Mesodermal cell (in vitro differentiated cells): ENCODE measurements around the gene KCNN4.

Experiments
- H3K27ac ChIP-seq: 2 replicates; pipeline ENCODE4 v1.7.0; 2013; ENCODE audit warnings: mild to moderate bottlenecking, low read depth, low read length, moderate library complexity; ENCODE audit not compliant: severe bottlenecking
- H3K36me3 ChIP-seq: 2 replicates; pipeline ENCODE4 v1.7.1; 2013; ENCODE audit warnings: mild to moderate bottlenecking, low read length, moderate library complexity; ENCODE audit not compliant: control insufficient read depth, insufficient read depth
- H3K4me1 ChIP-seq: one replicate; pipeline ENCODE4 v1.7.1; 2013; ENCODE audit warnings: mild to moderate bottlenecking, low read length; ENCODE audit not compliant: insufficient read depth, control insufficient read depth, poor library complexity, severe bottlenecking
- H3K4me3 ChIP-seq: 2 replicates; pipeline ENCODE4 v1.7.0; 2013; ENCODE audit warnings: low read length, control low read depth, mild to moderate bottlenecking; ENCODE audit not compliant: insufficient read depth, poor library complexity, severe bottlenecking; ENCODE audit errors: extremely low read depth
- H3K9me3 ChIP-seq: 2 replicates; pipeline ENCODE4 v1.7.1; 2013; ENCODE audit warnings: mild to moderate bottlenecking, low read length, moderate library complexity; ENCODE audit not compliant: control insufficient read depth
- WGBS, 2 experiments: methylation state at CpG; one replicate each; pipeline ENCODE4 v1.1.5; 2013; ENCODE audit warnings: missing lambda C conversion rate in 2 of 2; ENCODE audit not compliant: insufficient coverage in 2 of 2; 5-methylcytosine and 5-hydroxymethylcytosine counted together

Gene KCNN4

DNA sequence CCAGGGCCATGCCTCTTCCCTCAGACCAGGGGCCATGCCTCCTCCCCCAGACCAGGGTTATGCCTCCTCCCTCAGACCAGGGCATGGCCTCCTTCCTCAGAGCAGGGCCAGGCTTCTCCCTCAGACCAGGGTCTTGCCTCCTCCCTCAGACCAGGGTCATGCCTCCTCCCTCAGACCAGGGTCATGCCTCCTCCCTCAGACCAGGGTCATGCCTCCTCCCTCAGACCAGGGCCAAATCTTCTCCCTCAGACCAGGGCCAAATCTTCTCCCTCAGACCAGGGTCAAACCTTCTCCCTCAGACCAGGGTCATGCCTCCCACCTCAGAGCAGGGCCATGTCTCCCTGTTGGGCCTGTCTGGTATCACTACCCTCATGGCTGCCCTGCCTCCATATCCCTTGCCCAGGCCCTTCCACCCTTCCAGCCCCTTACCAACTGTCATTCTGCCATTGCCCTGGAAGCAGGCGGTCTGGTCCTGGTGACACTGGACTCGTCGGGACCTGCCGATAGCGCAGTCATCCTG, 17.3 kb upstream of the KCNN4 start:
- peak overlapping the region; percentile 14 for H3K4me3 ChIP-seq
- peaks cover 6% of the 10 kb centered on the region for H3K4me1 ChIP-seq

DNA sequence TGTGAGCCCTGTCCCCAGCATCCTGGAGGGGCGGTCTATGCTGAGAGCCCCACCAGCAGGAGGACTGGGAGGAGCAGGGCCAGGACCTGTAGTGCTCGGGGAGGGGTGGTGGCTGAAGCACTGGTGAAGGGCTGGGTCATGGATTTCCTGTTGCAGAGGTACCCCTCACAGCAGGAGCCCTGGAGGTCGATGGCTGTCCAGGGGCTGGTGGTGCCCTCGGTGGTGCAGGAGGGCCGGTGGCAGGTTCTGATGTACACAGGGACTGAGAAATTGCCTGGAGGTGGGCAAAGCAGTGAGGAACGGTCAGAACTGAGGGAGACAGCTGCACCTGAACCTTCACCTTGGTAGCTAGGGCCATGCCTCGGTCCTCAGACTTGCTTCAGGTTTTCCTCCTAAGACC, 16.8 kb upstream of the KCNN4 start:
- no peaks in the 10 kb centered on the region for H3K9me3 ChIP-seq
- peaks cover 6% of the 10 kb centered on the region for H3K4me1 ChIP-seq
- no peak overlapping the region for H3K27ac ChIP-seq
- H3K36me3 ChIP-seq: no peaks in the 10 kb centered on the region
- WGBS, 2 experiments: 67 to 77% methylated on average over 7 of the region's 7 CpGs
- H3K4me3 ChIP-seq: no peak overlapping the region

More for the DNA sequence above, 17.3 kb upstream of the KCNN4 start:
- Histone ChIP-seq H3K9me3 (no peaks in the 10 kb centered on the region), H3K27ac (no peak overlapping the region), H3K36me3 (no peaks in the 10 kb centered on the region)
- 24 to 27% methylated on average over 5 of the region's 5 CpGs for WGBS, 2 experiments

DNA sequence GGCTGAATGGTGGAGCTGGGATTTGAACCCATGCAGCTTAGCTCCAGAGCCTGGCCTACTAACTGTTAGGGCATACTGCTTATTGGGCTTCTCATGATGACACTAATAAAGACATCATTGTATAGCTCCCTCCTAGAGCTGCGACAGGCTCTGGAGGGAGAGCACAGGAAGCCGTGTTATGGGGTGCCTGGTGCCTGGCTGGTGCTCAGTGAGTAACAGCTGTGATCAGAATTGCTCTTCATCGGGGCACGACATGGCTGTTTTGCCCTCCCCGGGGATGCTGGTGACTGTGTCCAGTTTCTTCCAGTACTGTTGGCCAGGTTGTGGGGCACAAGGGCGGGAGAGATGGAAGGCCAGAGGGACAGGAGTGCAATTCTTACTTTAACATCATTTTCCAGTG, 16.3 kb upstream of the KCNN4 start:
- Histone ChIP-seq H3K4me1 (peaks cover 6% of the 10 kb centered on the region), H3K9me3 (no peaks in the 10 kb centered on the region), H3K4me3 (no peak overlapping the region), H3K36me3 (no peaks in the 10 kb centered on the region), H3K27ac (no peak overlapping the region)
- whole genome bisulfite sequencing, 2 experiments: 52 to 65% methylated on average over 6 of the region's 6 CpGs

DNA sequence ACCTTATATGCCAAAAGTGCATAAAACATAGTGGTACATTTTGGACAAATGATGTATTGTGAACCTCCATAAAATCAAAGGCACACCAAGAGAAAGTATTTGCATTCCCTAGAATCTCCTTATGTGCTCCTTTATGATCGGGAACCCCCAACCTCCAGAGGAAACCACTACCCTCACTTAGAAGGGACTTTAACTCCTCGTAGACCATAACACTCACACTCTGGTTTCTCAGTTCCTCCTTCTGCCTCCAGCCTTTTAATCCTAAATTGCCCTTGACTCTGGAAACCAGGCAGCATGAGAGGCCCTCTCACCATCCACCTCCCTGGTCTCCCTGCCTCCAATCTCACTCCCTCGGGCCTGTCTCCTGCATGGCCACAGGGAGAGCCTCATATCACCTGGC, 9.8 kb upstream of the KCNN4 start:
- Histone ChIP-seq H3K4me1 (no peaks in the 10 kb centered on the region), H3K9me3 (no peaks in the 10 kb centered on the region), H3K4me3 (no peak overlapping the region), H3K27ac (no peak overlapping the region), H3K36me3 (no peaks in the 10 kb centered on the region)
- 33 to 50% methylated on average over 2 to 3 of the region's 3 CpGs for WGBS, 2 experiments

DNA sequence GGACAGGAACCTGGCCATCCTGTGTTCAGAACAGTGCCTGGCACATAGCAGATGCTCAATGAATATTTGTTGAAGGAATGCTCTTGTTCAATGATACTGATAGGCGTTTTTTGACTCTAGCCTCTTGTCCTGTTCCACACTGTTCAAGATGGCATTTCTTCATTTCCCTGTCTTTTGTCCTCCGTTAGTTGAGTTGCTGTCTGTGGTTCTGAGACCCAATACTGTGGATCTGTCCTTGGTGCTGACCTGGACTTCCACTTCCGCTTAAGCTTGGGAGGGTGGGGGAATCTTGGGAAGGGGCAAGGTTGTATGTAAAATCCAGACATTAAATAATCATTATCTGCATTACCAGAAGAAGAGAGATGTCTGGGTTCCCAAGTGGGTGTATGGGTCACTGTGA, 8.3 kb upstream of the KCNN4 start:
- H3K4me1 ChIP-seq: peaks cover 11% of the 10 kb centered on the region
- H3K36me3 ChIP-seq: no peaks in the 10 kb centered on the region
- no peaks in the 10 kb centered on the region for H3K9me3 ChIP-seq
- H3K4me3 ChIP-seq: no peak overlapping the region
- H3K27ac ChIP-seq: no peak overlapping the region
- 13% methylated on average over 1 of the region's 3 CpGs; no CpG with 5 or more reads in 1 of the 2 experiments for WGBS, 2 experiments

DNA sequence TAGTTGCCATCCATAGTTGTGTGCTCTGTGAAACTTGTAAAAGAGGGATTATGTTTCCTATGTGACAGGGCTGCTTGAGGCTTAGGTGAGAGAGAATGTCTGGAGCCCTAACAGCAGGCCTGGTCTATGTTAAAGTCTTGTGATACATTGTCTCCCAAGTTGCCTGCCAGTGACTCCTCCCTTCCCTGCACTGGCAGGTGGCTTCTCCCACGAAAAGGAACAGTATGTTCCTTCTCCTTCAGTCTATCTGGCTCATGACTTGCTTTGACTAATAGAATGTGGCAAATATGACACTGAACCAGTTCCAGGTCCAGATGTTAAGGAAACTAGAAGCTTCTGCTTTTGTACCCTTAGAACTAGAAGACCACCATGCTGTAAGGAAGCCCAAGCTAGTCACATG, 5.9 kb upstream of the KCNN4 start:
- no peak overlapping the region for H3K27ac ChIP-seq
- 0 to 33% methylated on average over 1 of the region's 1 CpG for WGBS, 2 experiments
- no peaks in the 10 kb centered on the region for H3K9me3 ChIP-seq
- H3K4me1 ChIP-seq: peaks cover 16% of the 10 kb centered on the region
- H3K4me3 ChIP-seq: no peak overlapping the region
- no peaks in the 10 kb centered on the region for H3K36me3 ChIP-seq

DNA sequence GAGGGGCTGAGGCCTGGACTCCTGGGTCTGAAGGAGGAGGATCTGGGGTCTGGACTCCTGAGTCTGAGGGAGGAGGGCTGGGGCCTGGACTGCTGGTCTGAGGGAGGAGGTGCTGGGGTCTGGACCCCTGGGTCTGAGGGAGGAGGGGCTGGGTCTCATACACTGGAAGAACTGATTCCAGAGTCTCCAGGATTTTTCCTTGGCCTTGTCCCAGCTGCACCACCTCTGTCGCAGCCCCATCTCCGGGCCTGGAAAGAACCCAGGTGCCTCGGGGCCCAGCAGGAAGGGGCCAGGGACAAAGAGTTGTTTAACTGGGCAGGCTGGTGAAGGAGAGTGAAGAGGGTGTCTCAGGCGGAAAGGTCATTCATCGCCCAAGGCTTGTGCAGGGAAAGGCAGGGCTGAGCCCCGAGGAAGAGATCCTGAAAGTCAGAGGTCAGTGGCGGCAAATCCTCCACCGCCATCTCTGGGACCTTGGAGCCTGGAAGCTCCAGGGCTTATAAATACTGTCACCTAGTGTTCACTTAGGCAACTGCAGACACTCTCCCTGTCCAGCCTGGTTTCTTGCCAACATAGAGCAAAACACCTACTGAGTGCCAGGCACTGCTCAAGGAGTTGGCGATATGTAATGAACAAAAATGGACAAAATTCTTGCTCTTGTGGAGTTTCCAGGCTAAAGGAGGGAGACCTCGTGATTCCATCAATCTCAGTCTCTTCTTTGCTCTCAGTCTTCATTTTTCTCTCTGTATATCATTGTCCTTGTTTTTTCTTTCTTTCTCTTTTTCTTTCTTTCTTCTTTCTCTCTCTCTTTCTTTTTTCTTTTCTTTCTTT, 4.4 kb upstream of the KCNN4 start:
- H3K27ac ChIP-seq: no peak overlapping the region

DNA sequence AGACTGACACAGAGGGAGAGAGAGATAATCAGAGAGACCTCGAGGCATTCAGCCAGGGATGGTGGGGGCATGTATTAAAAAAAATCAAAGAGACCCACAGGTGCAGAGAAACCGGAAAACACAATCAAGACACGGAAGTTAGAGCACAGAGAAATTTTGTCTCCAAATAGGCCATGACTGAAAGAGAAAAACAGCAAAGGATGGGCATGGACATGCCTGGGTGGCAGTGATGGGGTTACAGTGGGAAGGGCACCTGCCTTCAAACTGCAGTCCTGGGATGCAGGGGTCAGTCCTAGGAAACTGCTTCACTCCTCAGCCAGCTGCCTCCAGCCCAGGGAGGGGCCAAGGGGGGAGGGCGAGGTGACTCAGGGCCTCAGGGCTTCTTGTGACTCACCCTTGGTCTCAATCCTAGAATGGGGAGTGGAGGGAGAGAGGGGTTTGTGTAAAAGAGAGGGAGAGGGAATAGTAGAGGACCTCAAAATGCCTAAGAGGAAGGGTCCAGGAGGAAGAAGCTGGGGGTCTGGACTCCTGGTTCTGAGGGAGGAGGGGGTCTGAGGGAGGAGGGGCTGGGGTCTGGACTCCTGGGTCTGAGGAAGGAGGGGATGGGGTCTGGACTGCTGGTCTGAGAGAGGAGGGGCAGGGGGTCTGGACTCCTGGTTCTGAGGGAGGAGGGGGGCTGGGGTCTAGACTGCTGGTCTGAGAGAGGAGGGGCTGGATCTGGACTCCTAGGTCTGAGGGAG, 3.6 kb upstream of the KCNN4 start:
- Histone ChIP-seq H3K27ac (no peak overlapping the region), H3K9me3 (no peaks in the 10 kb centered on the region), H3K4me3 (no peak overlapping the region), H3K36me3 (no peaks in the 10 kb centered on the region), H3K4me1 (peaks cover 31% of the 10 kb centered on the region)
- 78 to 87% methylated on average over 3 of the region's 4 CpGs for WGBS, 2 experiments

More for the DNA sequence above, 4.4 kb upstream of the KCNN4 start:
- 39 to 40% methylated on average over 8 to 9 of the region's 10 CpGs for WGBS, 2 experiments
- Histone ChIP-seq H3K4me1 (peaks cover 24% of the 10 kb centered on the region), H3K36me3 (no peaks in the 10 kb centered on the region), H3K4me3 (no peak overlapping the region), H3K9me3 (no peaks in the 10 kb centered on the region)

DNA sequence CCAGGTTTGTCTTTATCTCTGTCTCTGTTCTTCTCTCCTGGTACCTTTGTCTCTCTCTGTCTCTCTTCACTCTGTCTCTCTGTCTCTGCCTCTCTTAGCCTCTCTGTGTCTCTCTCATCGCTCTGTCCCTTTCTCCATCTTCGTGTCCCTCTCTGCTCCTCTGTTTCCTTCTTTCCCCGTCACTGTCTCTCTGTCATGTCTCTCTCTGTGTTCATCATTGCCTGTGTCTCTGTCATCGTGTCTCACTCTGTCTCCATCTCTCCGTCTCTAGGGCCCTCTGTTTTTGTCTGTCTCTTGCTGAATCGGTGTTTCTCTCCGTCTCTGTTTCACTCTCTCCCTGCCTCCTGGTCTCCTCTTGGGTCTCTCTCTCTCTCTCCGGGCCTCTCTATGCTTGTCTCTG, 2.9 kb upstream of the KCNN4 start:
- Histone ChIP-seq H3K9me3 (no peaks in the 10 kb centered on the region), H3K27ac (no peak overlapping the region), H3K4me3 (no peak overlapping the region), H3K36me3 (no peaks in the 10 kb centered on the region), H3K4me1 (peaks cover 35% of the 10 kb centered on the region)
- WGBS, 2 experiments: 91 to 92% methylated on average over 8 of the region's 8 CpGs

DNA sequence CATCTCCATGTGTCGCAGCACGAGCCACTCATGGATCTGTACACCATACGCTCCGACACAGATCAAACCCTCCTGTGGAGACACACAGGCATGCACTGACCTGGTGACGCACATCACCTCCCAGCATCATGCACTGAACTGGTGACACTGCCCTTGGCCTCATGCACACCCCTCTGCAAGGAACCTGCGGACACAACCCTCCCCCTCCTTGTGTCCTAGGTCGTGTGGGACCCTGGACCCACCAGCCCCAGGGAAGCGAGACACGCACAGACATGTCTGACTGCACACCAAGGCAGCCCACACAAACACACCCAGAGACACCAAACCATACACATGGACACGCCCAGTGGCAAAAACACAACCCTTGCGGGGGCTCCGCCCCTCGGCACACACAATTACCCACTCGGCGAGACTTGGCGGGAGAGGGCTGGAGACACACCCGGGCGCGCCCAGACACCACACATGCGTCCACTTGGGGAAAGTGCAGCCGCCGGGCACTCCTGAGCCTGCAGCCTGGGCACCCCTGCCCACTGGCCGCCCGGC, 2.0 kb upstream of the KCNN4 start:
- H3K27ac ChIP-seq: no peak overlapping the region
- H3K4me1 ChIP-seq: peaks cover 41% of the 10 kb centered on the region
- 89 to 91% methylated on average over 17 to 20 of the region's 24 CpGs for WGBS, 2 experiments
- no peaks in the 10 kb centered on the region for H3K36me3 ChIP-seq
- H3K9me3 ChIP-seq: no peaks in the 10 kb centered on the region
- no peak overlapping the region for H3K4me3 ChIP-seq
